OCI-LY1 (cell line): ENCODE data around the gene TRIM72.

Source experiments
- EZH2 ChIP-seq: fragments of 200-600 bp; sonication (generic), shearing (Covaris generic); IDR thresholded peaks from 2 replicates; pipeline ENCODE4 v1.8.0; 2017; ENCODE audit warnings: borderline replicate concordance, mixed run types, mild to moderate bottlenecking, antibody characterized with exemption, low read length, moderate library complexity, mixed read lengths
- TF ChIP-seq, protein P1 (sequence below): fragments of 200-600 bp; sonication (generic), shearing (Covaris generic); IDR thresholded peaks from 2 replicates; pipeline ENCODE4 v1.5.1; 2017; ENCODE audit warnings: mild to moderate bottlenecking, antibody characterized with exemption, low read length, moderate library complexity, mixed read lengths

GRCh38 chr16:31181102-31181830 lies 32.7 kb upstream of the TRIM72 start:
- TF ChIP-seq EZH2, result no peak
- TF ChIP-seq, protein P1, sequence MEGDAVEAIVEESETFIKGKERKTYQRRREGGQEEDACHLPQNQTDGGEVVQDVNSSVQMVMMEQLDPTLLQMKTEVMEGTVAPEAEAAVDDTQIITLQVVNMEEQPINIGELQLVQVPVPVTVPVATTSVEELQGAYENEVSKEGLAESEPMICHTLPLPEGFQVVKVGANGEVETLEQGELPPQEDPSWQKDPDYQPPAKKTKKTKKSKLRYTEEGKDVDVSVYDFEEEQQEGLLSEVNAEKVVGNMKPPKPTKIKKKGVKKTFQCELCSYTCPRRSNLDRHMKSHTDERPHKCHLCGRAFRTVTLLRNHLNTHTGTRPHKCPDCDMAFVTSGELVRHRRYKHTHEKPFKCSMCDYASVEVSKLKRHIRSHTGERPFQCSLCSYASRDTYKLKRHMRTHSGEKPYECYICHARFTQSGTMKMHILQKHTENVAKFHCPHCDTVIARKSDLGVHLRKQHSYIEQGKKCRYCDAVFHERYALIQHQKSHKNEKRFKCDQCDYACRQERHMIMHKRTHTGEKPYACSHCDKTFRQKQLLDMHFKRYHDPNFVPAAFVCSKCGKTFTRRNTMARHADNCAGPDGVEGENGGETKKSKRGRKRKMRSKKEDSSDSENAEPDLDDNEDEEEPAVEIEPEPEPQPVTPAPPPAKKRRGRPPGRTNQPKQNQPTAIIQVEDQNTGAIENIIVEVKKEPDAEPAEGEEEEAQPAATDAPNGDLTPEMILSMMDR, result no peak
